Fibroblast of skin of left biceps (primary cell): ENCODE measurements around the gene NUMA1.

ENCODE experiments used
- DNase-seq, 2 experiments: peaks; one replicate each; pipeline ENCODE4 v3.0.0-alpha.2; 2013; ENCODE audit warnings: low read depth in 2 of 2

The NUMA1 gene, protein sequence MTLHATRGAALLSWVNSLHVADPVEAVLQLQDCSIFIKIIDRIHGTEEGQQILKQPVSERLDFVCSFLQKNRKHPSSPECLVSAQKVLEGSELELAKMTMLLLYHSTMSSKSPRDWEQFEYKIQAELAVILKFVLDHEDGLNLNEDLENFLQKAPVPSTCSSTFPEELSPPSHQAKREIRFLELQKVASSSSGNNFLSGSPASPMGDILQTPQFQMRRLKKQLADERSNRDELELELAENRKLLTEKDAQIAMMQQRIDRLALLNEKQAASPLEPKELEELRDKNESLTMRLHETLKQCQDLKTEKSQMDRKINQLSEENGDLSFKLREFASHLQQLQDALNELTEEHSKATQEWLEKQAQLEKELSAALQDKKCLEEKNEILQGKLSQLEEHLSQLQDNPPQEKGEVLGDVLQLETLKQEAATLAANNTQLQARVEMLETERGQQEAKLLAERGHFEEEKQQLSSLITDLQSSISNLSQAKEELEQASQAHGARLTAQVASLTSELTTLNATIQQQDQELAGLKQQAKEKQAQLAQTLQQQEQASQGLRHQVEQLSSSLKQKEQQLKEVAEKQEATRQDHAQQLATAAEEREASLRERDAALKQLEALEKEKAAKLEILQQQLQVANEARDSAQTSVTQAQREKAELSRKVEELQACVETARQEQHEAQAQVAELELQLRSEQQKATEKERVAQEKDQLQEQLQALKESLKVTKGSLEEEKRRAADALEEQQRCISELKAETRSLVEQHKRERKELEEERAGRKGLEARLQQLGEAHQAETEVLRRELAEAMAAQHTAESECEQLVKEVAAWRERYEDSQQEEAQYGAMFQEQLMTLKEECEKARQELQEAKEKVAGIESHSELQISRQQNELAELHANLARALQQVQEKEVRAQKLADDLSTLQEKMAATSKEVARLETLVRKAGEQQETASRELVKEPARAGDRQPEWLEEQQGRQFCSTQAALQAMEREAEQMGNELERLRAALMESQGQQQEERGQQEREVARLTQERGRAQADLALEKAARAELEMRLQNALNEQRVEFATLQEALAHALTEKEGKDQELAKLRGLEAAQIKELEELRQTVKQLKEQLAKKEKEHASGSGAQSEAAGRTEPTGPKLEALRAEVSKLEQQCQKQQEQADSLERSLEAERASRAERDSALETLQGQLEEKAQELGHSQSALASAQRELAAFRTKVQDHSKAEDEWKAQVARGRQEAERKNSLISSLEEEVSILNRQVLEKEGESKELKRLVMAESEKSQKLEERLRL (N-terminal part only)

DNA sequence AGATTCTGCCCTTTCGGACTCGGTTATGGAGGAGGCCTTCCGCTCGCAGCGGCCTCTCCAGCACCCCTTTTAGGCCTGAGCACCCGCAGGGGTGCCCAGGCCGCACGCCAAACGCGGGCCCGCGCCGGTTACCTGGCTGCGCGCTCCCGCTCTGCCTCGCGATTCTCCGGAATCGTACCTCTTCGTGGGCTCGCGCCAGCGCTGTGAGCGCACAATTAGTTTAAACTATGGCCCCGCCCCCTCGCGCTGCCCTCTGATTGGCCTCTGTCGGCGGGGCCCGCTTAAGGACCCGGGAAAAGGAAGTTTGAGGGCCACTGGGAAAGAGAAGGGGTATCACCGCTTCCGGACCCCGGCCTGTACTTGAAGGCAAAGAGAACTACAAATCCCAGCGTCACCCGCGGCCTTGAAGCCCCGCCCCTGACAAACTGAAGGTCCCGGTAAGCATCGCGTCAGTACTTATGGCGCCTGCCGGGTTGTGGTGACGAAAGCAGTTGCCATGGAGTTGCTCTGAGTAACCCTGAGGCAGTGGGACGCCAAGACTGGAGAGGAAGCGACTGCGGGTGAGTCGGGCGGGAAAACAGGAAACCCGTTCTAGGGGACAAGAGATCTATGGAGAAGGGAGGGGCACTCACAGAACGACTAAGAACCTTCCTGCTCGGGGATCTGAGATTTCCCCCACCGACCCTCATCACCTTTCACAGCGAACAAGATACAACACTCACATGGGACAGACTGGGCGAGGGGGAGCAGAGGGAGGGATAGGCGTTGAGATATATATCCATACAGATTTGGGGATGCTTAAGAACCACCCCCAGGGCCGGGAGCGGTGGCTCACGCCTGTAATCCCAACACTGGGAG lies at the start of gene NUMA1, which contains the start of gene LRRC51:
Gene NUMA1 (minus strand): TSS at position 217 of the 858 bp plus-strand sequence. CDS start 44,599 bp downstream, outside the sequence.
Gene LRRC51 (plus strand): TSS at position 525 of the 858 bp plus-strand sequence. CDS start 8,234 bp downstream, outside the sequence.
- peak; percentile 99 to 100 for DNase-seq

DNA sequence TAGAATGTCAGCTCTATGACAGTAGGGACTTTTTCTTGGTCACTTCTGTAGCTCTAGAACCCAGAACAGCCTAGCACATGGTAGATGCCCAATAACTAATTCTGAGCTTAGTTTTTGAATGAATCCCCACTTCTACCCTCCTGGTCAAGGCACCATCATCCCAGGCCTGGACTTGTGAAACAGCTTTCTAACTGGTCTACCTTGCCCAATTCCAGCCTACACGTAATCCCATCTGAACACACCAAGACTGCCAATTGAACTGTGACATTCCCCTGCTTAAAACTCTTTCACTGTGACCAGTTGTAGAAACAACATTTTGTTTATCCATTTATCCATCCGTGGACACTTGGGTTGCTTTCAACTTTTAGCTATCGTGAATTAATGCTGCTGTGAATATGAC lies 49.0 kb upstream of the NUMA1 start:
- no peak for DNase-seq

DNA sequence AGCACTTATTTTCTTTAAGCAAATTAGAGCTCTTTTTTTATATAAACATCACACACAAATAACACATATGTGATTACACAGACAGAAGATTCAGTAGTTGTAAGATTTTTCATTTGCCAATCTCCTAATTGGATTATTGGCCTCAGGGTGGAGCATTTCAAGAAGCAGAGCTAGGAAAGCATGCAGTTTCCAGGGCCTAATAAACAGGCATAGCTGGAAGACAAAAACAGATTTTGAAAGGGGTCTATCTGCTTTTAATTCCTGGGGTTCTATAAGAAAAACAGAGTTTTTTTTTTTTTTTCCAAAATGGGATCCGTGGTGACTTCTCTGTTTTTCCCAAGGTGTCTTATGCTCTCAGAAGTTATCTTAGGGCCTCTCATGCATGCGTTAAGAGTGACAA lies 47.6 kb upstream of the NUMA1 start:
- DNase-seq: no peak

DNA sequence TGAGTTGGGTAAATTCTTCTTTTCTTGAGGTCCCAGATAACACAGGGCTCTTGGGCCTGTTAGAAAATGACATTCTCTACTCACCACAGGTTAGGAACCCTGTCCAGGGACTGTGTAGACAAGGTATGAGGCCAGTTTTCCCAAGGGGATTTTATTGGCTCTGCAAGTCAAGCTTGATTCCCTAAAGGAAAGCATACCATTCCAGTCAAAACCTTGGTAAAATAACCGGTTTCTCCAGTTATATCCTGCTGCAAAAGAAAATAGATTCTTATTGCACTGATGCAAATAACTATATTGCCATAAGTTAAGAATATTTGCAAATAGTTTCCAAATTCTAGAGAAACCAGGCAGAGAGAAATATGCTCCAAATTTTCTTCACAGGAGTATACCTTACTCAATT lies 45.6 kb upstream of the NUMA1 start:
- DNase-seq: no peak

DNA sequence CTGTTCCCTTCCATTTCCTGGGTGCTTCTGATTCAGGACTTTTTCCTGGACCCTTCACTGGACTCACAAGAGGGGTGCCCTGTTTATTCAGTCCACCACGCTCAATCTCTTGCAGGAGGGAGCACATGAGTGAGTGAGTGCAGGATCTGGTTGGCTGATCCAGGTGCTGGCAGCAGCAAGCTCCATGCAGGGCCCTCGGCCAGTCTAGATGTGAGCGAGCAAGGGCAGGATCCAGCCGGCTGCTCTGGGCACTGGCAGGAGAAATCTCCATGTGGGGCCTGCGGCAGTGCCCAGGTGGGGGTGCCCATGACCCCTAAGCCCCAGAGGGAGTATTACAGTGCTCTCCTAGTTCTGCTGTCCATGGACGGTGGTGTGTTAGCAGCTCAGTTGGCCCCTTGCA lies 43.7 kb upstream of the NUMA1 start:
- no peak for DNase-seq

DNA sequence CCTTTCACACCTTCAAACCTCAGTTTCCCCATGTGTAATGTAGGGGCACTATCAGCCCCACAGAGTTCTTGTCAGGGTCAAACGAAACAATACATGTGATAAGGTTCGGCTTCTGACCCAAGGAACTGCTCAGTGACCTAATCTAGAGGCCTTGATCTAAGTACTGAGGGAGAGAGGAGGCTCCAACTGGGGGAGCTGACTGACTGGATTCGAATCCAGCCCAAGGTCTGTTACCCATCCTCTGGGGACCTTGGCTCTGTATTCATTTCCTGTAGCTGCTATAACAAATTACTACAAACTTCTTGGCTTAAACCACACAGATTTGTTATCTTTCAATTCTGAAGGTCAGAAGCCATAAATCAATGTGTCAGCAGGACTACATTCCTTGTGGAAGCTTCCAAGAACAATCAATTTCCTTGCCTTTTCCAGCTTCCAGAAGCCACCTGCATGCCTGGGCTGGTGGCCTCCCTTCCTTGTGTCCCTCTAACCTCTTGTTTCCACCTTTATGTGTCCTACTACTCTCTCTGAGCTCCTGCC lies 42.8 kb upstream of the NUMA1 start:
- no peak for DNase-seq

DNA sequence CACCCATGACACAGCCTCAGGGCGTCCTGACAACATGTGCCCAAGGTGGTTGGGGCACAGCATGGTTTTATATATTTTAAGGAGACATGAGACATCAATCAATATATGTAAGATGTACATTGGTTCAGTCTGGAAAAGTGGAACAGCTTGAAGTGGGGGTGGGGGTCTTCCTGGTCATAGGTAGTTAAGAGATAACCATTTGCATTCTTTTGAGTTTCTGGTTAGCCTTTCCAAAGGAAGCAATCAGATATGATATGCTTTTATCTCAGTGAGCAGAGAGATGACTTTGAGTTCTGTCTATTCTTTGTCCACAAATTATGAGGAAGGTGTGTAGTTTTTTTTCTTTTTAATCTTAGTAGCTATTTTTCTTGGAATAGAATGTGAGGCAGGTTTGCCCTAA lies 42.3 kb upstream of the NUMA1 start:
- no peak for DNase-seq

DNA sequence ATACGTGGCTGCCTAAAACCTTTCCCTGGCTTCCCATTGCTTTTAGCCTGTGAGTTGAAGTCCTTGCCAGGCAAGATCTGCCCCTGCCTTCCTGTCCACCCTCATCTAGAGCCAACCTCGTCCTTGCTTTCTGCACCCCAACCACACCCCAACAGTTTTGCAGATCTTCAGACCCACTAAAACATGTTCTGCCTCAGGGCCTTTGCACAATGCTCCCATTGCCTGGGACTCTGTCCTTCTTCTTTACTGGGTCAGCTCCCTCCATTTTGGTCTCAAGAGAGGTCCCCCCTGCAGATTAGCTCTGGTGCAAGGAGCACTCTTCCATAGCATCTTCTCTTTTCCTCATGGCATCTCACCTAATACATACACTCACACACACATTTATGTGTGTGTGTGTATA lies 40.6 kb upstream of the NUMA1 start:
- no peak for DNase-seq

DNA sequence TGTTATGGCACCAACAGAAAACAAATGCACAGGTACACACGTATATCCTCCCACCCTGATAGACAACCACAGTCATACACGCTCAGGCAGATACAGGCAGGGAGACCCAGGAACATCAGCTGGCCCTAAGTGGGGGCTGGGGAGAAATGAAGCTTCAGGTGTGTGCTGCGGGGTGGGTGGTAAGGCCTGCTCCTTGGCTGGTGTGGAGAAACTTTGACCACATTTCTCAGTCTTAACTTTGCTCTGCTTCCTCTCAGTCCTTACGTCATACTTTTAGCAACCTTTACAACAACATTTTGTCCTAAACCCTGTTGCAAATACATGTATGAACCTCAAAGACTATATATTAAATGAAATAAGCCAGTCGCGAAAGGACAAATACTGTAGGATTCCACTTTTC lies 38.9 kb upstream of the NUMA1 start:
- DNase-seq: no peak

DNA sequence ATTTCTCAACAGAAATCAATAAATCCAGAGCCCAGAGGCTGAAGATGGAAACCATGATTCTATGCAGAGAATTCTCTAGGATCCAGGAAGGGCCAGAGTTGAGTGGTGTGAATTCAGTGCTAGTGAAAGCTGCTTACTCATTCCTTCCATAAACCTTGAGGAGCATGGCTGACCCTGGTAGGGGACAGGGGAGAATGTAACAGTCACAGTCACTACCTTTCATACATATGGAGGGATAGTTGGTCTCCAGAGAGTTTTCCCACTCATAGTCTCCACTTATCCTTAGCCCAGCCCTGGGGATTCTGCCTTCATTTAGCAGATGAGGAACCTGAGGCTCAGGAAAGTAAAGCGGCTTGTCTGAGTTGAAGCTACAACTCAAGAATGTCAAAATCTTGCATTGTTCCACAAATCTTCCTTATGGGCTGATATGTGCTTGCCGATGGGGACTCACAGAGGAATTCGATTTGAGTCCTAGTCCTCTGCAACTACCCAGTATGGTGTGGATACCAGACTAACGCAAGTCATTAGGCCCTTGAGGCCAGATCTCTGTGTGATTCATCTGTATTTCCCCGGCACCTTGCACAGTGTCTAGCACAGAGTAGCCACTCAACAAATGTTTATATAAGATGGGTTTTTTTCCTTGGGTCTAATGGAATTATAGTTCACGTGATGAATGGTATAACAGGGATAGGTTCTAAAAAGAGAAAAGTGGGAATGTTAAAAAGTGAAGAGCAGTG lies 35.8 kb upstream of the NUMA1 start:
- DNase-seq: no peak

DNA sequence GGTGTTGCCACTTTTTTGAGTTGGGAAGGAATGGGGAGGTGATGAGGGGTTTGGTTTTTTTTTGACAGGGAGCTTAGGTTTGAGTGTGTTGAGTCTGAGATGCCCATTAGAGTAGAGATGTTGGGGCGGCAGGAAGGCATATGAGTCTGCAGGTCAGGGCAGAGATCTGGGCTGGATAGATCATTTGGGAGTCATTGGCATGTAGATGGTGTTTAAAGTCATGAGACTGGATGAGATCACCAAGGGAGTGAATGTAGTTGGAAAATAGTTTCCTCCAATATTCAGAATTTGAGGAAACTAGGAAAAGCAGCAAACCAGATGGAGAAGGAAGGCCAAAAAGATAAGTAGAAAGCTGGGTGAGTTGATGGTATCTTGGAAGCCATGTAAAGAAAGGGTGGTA lies 34.2 kb upstream of the NUMA1 start:
- DNase-seq: no peak

DNA sequence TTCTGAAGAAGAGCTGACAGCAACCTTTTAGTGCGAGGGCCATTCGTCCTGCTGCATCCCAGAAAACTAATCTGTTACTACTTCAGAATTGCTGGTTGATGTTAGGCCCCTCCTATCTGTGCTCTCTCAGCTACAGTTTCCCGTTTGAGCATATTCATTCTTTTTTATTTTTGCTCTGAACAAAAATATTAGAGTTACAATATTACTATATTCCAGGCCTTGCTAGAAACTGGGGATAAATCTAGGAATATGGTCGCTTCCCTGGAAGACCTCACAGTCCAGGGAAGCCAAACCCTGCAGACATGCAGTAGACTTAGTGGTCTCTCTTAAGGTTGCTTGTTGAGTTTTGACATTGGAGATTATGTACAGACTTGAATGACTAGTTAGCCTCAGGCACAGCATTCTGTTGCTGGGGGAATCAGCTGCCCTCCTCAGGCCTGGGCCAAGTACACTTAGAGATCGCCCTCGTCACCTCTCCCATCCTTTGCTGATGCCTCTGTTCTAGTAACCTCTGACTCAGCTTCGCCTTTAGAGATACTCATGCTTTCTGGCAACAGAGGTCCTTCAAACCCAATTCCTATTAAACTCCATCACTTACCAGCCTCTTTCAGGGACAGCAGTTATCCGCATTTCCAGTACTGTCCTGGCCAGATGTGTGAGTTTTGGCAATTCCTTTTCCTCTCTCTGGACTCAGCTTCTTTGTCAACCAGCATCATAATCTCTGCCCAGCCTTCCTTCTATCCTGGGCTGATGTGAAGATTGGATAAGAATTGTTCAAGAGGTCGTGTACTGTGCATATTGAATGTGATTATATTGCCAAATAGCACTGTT lies 32.9 kb upstream of the NUMA1 start:
- DNase-seq: no peak

DNA sequence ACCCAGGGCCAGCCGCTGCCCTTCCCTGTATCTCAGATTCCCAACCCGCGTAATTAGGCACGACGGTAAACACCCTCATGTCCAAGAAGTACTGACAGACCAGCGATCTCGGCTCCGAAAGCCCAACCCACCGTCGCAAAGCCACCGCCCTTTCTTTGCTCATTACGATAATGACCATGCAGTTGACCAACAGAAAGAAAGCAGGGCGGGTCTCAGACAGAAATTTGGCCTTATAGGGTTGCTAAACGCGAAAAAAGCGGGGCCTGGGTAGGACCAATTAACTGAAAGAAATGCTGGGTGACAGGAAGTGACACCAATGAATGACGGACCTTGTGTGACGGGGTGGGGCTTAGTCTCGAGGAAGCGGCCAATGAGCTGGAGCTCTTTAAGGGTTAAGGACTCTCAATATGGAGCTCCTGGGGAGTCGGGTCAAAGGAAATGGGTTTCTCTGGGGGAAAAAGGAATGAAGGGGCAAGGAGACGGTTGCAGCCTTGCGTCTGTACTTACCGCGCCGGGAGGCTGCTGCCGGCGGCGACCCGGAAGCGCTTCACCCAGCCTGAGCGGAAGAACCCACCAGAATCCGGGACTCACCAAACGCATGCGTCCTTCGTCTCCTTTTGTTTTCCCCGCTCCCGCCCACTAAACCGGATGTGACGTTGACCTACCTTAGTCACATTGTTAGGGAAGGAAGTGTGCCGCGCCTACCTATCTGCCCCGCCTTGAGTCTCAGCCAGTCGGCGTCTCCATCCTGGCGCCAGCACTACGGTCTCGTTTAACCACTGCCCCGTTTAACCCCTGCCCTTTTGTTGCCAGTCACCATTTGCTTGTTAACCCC lies 32.0 kb upstream of the NUMA1 start, which contains the start of gene ANAPC15:
Gene ANAPC15 (minus strand): TSS at position 553 of the 835 bp plus-strand sequence. CDS start 1,419 bp downstream, outside the sequence.
- peak; percentile 99 for DNase-seq

DNA sequence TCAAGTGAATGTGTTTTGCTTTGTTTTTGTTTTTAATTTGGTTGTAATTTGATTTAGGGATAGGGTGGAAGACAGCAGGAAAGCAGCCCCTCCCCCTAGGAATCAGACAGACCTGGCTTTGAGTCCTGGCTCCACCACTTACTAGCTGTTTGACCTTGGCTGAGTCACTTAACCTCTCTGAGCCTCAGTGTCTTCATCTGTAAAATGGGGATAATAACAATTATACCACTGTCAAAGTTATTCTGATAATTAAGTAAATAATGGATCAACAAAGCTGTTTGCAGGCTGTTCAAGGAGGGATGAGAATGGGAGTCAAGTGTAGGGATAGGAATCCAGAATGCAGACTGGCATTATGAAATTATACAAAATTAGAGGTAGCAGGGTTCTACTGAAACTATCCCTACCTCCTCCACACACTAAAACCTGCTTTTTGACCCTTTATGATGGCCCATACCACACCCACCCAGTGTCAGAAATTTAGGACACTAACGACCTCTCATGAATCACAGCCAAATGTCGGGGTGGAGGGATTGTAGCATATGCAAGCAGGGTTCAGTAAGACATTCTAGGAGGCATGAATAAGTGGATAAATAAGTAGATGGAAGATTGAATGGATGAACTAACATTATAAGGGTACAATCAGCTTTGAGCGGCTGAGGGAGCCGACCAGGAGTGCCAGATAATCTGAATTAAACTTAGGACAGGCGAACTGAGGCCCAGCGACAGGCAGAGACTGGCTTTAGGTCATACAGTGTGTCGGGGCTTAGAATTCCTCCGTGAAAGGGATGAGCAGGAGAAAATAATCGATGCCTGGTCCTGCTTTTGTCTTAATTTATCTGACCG lies 31.2 kb upstream of the NUMA1 start:
- no peak for DNase-seq

DNA sequence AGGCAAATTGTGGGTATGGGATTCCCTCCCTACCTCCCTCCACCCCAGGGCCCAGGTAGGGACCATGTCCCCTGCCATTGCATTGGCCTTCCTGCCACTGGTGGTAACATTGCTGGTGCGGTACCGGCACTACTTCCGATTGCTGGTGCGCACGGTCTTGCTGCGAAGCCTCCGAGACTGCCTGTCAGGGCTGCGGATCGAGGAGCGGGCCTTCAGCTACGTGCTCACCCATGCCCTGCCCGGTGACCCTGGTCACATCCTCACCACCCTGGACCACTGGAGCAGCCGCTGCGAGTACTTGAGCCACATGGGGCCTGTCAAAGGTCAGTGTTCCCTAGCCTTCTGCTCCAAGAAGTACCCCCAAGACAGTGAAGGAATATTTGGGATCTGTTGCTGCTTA lies 25.5 kb upstream of the NUMA1 start, which contains the start of gene TOMT:
Gene TOMT (plus strand): TSS at position 37 of the 400 bp plus-strand sequence. CDS start 28 bp downstream, at position 65.
- no peak for DNase-seq

DNA sequence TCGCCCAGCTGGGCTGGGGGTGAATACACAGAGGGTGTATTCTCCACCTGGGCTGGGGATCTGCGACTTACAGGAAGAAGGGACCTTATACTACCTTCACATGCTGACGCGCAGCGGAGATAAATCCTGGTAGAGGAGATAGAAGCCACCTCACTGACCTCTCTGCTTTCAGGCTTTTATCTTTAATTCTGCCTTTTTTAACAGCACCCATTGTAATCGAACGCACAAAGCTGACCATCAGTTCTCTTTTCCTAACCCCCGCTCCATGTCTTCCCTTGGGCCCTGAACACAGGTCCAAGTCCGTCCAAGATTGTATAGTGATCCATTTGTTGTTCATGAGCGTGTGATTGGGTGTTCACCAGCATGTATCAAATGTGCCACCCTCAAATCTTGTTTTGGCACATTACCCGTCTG lies 23.4 kb upstream of the NUMA1 start:
- DNase-seq: no peak
